Hepatocyte (in vitro differentiated cells): ENCODE data around the gene FBXO42.

ENCODE experiments used
- EZH2 ChIP-seq: fragments of 200-600 bp; sonication (generic); IDR thresholded peaks from 2 replicates; pipeline ENCODE4 v1.6.1; 2016; ENCODE audit warnings: antibody characterized with exemption, mild to moderate bottlenecking, borderline replicate concordance
- EZH2phosphoT487 ChIP-seq: fragments of 200-600 bp; sonication (generic); IDR thresholded peaks from one replicate; pipeline ENCODE4 v1.6.1; 2018; ENCODE audit warnings: antibody characterized with exemption, mild to moderate bottlenecking, low read depth, moderate library complexity; ENCODE audit not compliant: unreplicated experiment, severe bottlenecking
- TF ChIP-seq, protein P1 (sequence below): fragments of 200-600 bp; sonication (generic); IDR thresholded peaks from 2 replicates; pipeline ENCODE4 v1.5.1; 2016; ENCODE audit warnings: antibody characterized with exemption, mild to moderate bottlenecking; ENCODE audit not compliant: poor library complexity

DNA sequence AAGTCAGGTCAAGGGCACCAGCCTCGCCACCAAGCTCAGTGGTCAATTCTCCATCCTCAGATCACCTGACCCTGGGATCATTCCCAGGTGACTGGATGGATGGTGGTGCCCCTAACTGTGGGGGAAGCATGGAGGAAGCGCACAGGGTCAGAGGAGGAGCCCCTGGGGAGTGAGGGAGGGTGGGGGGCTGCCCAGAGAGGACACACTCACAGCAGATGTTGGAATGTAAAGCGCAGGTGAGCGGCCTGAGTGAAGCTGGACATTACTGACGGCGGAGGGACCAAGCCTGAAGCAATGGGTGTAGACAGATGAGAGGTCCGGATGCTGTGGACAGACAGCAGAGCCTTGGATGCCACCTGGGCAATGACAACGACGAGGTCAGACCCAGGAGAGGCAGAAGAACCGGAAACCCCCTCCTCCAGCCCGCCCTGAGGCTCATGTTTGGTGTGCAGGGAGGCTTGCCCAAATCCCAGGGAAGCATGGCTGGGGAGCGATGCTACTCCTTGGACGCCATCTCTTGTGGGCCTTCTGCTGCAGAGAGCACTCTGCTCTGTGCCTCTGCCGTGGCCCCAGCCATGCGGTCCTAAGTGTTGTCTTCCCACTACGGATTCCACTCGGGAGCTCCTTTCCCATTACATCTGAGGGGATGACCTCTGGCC is 109.6 kb downstream of the FBXO42 start:
- TF ChIP-seq, protein P1, sequence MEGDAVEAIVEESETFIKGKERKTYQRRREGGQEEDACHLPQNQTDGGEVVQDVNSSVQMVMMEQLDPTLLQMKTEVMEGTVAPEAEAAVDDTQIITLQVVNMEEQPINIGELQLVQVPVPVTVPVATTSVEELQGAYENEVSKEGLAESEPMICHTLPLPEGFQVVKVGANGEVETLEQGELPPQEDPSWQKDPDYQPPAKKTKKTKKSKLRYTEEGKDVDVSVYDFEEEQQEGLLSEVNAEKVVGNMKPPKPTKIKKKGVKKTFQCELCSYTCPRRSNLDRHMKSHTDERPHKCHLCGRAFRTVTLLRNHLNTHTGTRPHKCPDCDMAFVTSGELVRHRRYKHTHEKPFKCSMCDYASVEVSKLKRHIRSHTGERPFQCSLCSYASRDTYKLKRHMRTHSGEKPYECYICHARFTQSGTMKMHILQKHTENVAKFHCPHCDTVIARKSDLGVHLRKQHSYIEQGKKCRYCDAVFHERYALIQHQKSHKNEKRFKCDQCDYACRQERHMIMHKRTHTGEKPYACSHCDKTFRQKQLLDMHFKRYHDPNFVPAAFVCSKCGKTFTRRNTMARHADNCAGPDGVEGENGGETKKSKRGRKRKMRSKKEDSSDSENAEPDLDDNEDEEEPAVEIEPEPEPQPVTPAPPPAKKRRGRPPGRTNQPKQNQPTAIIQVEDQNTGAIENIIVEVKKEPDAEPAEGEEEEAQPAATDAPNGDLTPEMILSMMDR: no peak
- TF ChIP-seq EZH2phosphoT487 (no peak), EZH2 (no peak)
